LNCAP (cell line): ENCODE data around the gene CRNN.

Experiments used
- TF ChIP-seq, protein P1 (sequence below): fragments of 450-650 bp; IDR thresholded peaks from 2 replicates; pipeline ENCODE4 v1.5.1; 2017; ENCODE audit warnings: mild to moderate bottlenecking

CRNN gene

GRCh38 chr1:152397474-152397873 is 16.6 kb downstream of the CRNN start:
- TF ChIP-seq, protein P1, sequence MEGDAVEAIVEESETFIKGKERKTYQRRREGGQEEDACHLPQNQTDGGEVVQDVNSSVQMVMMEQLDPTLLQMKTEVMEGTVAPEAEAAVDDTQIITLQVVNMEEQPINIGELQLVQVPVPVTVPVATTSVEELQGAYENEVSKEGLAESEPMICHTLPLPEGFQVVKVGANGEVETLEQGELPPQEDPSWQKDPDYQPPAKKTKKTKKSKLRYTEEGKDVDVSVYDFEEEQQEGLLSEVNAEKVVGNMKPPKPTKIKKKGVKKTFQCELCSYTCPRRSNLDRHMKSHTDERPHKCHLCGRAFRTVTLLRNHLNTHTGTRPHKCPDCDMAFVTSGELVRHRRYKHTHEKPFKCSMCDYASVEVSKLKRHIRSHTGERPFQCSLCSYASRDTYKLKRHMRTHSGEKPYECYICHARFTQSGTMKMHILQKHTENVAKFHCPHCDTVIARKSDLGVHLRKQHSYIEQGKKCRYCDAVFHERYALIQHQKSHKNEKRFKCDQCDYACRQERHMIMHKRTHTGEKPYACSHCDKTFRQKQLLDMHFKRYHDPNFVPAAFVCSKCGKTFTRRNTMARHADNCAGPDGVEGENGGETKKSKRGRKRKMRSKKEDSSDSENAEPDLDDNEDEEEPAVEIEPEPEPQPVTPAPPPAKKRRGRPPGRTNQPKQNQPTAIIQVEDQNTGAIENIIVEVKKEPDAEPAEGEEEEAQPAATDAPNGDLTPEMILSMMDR: peak; percentile 57

DNA sequence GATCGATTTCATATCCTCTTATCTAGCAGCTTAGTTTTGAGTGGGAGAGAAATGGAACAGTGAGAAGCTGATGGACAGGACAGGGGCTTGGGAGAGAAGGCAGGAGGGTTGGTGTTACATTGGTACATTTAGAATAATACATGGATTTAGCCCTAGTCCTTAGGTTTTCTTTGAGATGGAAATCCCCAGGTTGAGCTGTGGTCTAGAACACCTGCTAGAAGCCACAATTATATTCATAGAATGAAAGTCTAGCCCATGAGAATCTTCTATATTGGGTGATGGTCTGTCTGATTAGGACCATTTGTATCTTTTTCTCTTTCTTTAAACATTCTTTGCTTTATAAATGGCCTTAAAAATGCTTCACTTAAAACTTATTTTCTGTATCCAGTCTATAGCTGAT is 19.9 kb downstream of the CRNN start:
- TF ChIP-seq, protein P1: no peak

GRCh38 chr1:152392909-152393308 is 21.2 kb downstream of the CRNN start:
- TF ChIP-seq, protein P1: no peak

DNA sequence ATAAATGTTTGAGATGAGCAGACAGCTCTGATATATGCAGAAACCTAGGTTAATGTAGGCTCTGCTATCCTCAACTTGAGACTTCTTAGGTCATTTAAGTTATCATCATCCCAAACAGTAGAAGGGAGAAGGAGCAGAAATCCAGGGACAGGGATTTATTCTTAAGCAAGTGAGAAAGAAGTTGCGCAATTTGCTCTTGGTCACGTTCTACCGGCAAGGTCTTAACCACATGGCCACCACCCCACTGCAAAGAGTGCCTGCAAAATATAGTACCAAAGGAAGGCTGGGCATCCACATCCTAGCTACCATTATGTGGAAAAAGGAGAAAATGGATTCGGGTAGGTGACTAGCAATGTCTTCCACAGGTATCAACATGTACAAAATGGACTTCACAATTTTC is 25.2 kb downstream of the CRNN start:
- TF ChIP-seq, protein P1: no peak

DNA sequence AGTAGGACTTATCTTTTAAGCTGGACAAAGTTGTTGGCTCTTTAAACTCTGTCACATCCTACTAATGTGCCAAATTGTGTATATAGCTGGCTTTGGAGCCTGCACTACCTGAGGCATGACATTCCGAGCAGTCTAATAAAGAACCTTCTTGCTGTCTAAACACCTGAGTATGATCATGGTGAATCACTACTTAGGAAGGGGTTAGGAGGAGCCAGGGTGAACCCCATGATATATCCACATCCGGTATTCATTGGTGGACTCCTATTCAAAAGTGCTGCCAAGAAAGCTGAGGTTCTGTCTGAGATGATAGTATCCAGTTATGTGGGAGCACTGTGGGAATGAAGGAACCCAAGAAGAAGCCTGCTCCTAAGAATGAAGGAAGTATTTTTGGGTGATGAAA is 27.1 kb downstream of the CRNN start:
- TF ChIP-seq, protein P1: no peak

GRCh38 chr1:152380932-152381331 is 33.1 kb downstream of the CRNN start:
- TF ChIP-seq, protein P1: no peak

GRCh38 chr1:152374451-152374850 is 39.6 kb downstream of the CRNN start:
- TF ChIP-seq, protein P1: no peak

DNA sequence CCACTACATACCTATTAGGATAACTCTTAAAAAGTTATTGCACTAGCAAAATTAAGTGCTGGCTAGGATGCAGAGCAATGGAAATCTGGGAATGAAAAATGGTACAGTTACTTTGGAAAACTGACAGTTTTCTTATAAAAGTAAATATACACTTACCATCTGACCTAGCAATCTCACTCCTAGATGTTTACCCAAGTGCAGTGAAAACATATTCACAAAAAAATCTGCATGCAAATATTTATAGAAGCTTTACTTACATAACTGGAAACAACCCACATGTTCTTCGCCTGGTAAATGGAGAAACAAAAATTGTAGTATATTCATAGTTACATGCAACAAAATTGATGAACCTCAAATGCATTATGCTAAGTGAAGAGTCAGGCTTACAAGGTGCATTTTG is 41.4 kb downstream of the CRNN start:
- TF ChIP-seq, protein P1: no peak
